Measurements from ENCODE around the gene DNM3. TPM values are rescaled to one million over a fixed set of nuclear protein-coding genes. Genes with fewer than 3 reads are reported as not detected.

DNM3 gene
- total and polyA plus RNA-seq, 2 of the 8 experiments (the other 6 are each of a cell fraction or from before 2014, with no cell fraction given) = 2.0 to 8.5 TPM

DNA sequence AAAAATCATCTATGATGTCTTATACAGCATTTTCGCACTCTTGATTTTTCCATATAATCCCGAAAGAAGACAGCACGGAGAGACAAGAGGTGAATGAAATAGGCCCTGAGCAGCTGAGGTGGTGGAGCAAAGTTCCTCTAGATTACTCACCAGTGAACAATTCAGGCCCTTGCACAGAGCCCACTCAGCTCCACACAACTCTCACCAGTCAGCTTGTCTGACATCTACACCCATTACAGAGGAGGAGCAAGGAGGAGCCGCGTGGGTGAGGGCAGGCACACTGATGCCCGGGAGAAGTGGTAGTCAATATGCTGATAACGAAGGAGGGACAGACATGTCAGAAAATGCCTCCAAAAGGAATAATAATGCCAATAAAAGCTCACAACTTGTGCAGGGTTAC, 59.9 kb downstream of the DNM3 start:
- Histone ChIP-seq H2BK5ac (ENCODE audit: low read depth, low read length) (no peak overlapping the region), H4K91ac (replicated peaks; ENCODE audit: insufficient read length, low read length) (no peak overlapping the region), H2AFZ (ENCODE audit: low read length) (no peak overlapping the region), H3K23ac (ENCODE audit: insufficient read length) (no peak overlapping the region), H3K27ac (ENCODE audit: low read depth, low read length) (no peak overlapping the region), H3K9me3 (ENCODE audit: insufficient read depth in 2 of 2, low read depth in 1 of 2, low read length in 1 of 2) (no peaks in the 10 kb centered on the region), H4K20me1 (replicated peaks in 1 of 2; ENCODE audit: control insufficient read depth in 1 of 2, insufficient read depth in 2 of 2, low read length in 2 of 2) (no peaks in the 10 kb centered on the region), H2BK120ac (replicated peaks; ENCODE audit: low read depth, low read length) (no peak overlapping the region), H3K23me2 (ENCODE audit: low read depth, low read length) (no peaks in the 10 kb centered on the region), H3K18ac (ENCODE audit: extremely low read depth, low read length) (no peak overlapping the region), H3K56ac (replicated peaks; ENCODE audit: insufficient read length, low read depth, low read length) (no peak overlapping the region), H2AK5ac (ENCODE audit: low read depth, low read length) (no peak overlapping the region), H3K36me3 (ENCODE audit: control insufficient read depth in 2 of 4, insufficient read depth in 4 of 4, low read length in 3 of 4) (no peaks in the 10 kb centered on the region), H3K4me2 (ENCODE audit: insufficient read depth in 1 of 2, low read depth in 2 of 2, low read length in 2 of 2) (no peak overlapping the region), H3K14ac (ENCODE audit: insufficient read length) (no peak overlapping the region), H2BK15ac (ENCODE audit: low read length) (peak overlapping the region; percentile 75; the same call in 1 of the 2 replicates), H3K27me3 (replicated peaks in 1 of 4; ENCODE audit: control insufficient read depth in 3 of 4, extremely low read depth in 1 of 4, insufficient read depth in 3 of 4, low read length in 3 of 4) (no peaks in the 10 kb centered on the region), H2BK12ac (ENCODE audit: low read depth, low read length) (peak overlapping the region; percentile 20; the same call in 1 of the 2 replicates), H4K8ac (ENCODE audit: extremely low read depth, insufficient read depth, low read length) (no peak overlapping the region), H3K4me1 (replicated peaks in 1 of 4; ENCODE audit: control insufficient read depth in 3 of 4, insufficient read depth in 4 of 4, low read length in 3 of 4) (peaks cover 2 to 9% (median 5%) of the 10 kb centered on the region in 4 experiments; a peak in 5 of 7 replicates), H3K9ac (replicated peaks in 1 of 4; ENCODE audit: extremely low read depth in 1 of 4, low read depth in 3 of 4, low read length in 3 of 4) (no peak overlapping the region), H4K5ac (ENCODE audit: insufficient read length, low read depth, low read length) (no peak overlapping the region), H3K4me3 (ENCODE audit: extremely low read depth in 1 of 4, insufficient read depth in 2 of 4, low read depth in 3 of 4, low read length in 4 of 4) (no peak overlapping the region), H2BK20ac (ENCODE audit: low read length) (no peak overlapping the region), H3K79me2 (ENCODE audit: control insufficient read depth in 1 of 2, insufficient read depth in 2 of 2, low read length in 2 of 2) (no peaks in the 10 kb centered on the region), H3K4ac (replicated peaks; ENCODE audit: insufficient read length, low read depth, low read length) (no peak overlapping the region), H3K79me1 (ENCODE audit: low read depth, low read length) (no peaks in the 10 kb centered on the region)
- FAIRE-seq (no peak), DNase-seq (ENCODE audit: low read depth in 1 of 2, low spot score in 2 of 2) (no peak)
- no peak for TF ChIP-seq CBX8 (IDR thresholded peaks at IDR 0.05; ENCODE audit: borderline replicate concordance, low read depth, low read length)
- WGBS, 2 experiments (ENCODE audit: extremely low coverage in 1 of 2, insufficient coverage in 1 of 2, insufficient read length in 1 of 2, insufficient replicate concordance in 2 of 2, low coverage in 1 of 2, low lambda C conversion rate in 2 of 2, missing lambda C conversion rate in 1 of 2) = 91% methylated on average over 7 of the region's 7 CpGs; no CpG with 5 or more reads in 1 of the 2 experiments
- POLR2A ChIA-PET (ENCODE audit: partially characterized antibody) = no interaction called here
- CTCF ChIA-PET (ENCODE audit: partially characterized antibody) = interaction anchor here (1.0 to 1.3 kb wide), 3 partner anchors 27 to 102 kb away, joined by 3 to 4 read pairs (median 3); no protein-coding TSS in a partner anchor

Data from H1 (cell line).